Measurements from ENCODE around the gene TXNDC9.
"Not testable (repeated sequence)": the region's sequence is repeated elsewhere in the genome, so short reads cannot be mapped to it uniquely, and the experiment has no call there.

Gene TXNDC9

DNA sequence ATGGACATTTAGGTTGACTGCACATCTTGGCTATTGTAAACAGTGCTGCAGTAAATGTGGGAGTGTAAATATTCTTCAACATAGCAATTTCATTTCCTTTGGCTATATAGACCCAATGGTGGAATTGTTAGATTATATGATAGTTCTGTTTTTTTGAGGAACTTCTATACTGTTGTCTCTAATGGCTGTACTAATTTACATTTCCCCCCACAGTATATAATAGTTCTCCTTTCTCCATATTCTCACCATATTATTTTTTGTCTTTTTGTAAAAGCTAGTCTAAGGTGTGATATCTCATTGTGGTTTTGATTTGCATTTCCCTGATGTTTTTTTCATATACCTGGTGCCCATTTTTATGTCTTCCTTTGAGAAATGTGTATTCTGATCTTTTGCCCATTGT lies 14.1 kb upstream of the TXNDC9 start:
- H3K27me3 ChIP-seq (replicated peaks), result no peaks in the 10 kb centered on the region
- no peak overlapping the region for H3K27ac ChIP-seq
- in situ Hi-C loops (cut with HindIII; ENCODE audit: low pct_ligation_motif_present, low sequenced_read_pairs), result no loop called here
- no peak overlapping the region for H3K4me3 ChIP-seq (ENCODE audit: low read depth, low read length)
- TF ChIP-seq, protein P1, sequence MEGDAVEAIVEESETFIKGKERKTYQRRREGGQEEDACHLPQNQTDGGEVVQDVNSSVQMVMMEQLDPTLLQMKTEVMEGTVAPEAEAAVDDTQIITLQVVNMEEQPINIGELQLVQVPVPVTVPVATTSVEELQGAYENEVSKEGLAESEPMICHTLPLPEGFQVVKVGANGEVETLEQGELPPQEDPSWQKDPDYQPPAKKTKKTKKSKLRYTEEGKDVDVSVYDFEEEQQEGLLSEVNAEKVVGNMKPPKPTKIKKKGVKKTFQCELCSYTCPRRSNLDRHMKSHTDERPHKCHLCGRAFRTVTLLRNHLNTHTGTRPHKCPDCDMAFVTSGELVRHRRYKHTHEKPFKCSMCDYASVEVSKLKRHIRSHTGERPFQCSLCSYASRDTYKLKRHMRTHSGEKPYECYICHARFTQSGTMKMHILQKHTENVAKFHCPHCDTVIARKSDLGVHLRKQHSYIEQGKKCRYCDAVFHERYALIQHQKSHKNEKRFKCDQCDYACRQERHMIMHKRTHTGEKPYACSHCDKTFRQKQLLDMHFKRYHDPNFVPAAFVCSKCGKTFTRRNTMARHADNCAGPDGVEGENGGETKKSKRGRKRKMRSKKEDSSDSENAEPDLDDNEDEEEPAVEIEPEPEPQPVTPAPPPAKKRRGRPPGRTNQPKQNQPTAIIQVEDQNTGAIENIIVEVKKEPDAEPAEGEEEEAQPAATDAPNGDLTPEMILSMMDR (IDR thresholded peaks at IDR 0.05; ENCODE audit: low read depth, low read length, missing control alignments), result no peak
- no peaks in the 10 kb centered on the region for H3K36me3 ChIP-seq (replicated peaks)
- no peak for DNase-seq

DNA sequence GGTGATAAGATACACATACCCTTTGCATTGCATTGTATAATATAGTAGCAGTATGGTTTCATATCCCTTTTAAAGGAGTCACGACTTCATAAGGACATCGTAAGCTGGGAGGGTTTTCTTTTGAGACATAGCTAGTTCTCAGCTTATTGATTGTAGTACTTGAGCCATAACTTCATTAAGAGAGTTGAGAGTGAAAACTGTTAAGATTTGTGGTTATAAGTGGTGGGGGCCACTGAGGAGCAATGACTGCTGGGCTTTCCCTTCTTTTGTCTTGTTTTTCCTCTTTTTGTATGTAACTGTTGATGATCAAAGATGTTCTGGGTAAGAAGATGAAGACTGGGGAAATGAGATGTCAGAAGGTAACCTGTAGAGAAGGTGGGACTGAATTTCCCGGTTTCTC lies 12.0 kb upstream of the TXNDC9 start:
- H3K27ac ChIP-seq, result no peak overlapping the region
- H3K4me3 ChIP-seq (ENCODE audit: low read depth, low read length), result no peak overlapping the region
- H3K27me3 ChIP-seq (replicated peaks), result no peaks in the 10 kb centered on the region
- in situ Hi-C loops (cut with HindIII; ENCODE audit: low pct_ligation_motif_present, low sequenced_read_pairs), result no loop called here
- TF ChIP-seq, protein P1 (IDR thresholded peaks at IDR 0.05; ENCODE audit: low read depth, low read length, missing control alignments), result no peak
- no peaks in the 10 kb centered on the region for H3K36me3 ChIP-seq (replicated peaks)
- no peak for DNase-seq

DNA sequence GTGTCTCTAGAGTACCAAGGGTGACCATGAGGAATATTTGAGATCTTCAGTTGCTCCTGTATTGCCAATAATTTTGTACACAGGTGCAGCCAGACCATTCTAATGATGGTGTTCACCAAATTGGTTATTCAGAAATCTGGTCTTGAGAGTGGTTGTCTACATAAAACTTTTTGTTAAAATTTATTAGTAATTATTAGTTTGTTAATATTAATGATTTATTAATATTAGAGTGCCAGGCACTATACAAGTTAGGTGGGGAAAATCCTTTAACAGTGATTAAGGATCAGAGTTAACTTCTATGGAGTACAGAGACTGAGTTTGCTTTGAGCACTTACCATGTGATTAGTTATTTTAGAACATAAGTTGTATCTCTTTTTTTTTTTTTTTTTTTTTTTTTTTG lies 10.1 kb upstream of the TXNDC9 start:
- no peak for DNase-seq
- Histone ChIP-seq H3K36me3 (replicated peaks) (no peaks in the 10 kb centered on the region), H3K4me3 (ENCODE audit: low read depth, low read length) (no peak overlapping the region), H3K27me3 (replicated peaks) (no peaks in the 10 kb centered on the region), H3K27ac (no peak overlapping the region)
- TF ChIP-seq, protein P1 (IDR thresholded peaks at IDR 0.05; ENCODE audit: low read depth, low read length, missing control alignments), result no peak
- in situ Hi-C loops (cut with HindIII; ENCODE audit: low pct_ligation_motif_present, low sequenced_read_pairs), result no loop called here

DNA sequence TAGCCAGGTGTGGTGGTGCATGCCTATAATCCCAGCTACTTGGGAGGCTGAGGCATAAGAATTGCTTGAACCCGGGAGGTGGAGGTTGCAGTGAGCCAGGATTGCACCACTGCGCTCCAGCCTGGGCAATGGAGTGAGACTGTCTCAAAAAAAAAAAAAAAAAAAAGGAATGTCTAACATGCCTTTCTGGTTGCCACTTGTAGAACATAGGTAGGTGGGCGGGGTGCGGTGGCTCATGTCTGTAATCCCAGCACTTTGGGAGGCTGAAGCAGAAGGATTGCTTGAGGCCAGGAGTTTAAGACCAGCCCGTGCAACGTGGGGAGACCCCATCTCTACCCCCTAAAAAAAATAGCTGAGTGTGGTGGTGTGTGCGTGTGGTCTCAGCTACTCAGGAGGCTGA lies 9.3 kb upstream of the TXNDC9 start:
- H3K4me3 ChIP-seq (ENCODE audit: low read depth, low read length); H3K36me3 ChIP-seq (replicated peaks); in situ Hi-C loops (cut with HindIII; ENCODE audit: low pct_ligation_motif_present, low sequenced_read_pairs); H3K27me3 ChIP-seq (replicated peaks); H3K27ac ChIP-seq; DNase-seq: not testable (repeated sequence)

DNA sequence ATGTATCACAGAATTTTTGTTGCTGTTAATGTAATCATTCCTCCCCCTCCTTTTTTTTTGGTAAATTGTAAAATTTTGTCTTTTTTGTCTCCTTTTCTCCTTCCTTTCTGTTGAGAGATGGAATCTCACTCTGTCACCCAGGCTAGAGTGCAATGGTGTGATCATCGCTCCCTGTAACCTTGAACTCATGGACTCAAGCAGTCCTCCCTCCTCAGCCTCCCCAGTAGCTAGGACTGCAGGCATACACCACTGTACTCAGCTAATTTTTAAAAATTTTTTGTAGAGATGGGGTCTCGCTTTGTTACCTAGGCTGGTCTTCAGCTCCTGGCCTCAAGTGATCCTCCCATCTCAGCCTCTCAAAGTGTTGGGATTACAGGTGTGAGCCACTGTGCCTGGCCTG lies 6.4 kb upstream of the TXNDC9 start:
- DNase-seq, result no peak
- TF ChIP-seq, protein P1 (IDR thresholded peaks at IDR 0.05; ENCODE audit: low read depth, low read length, missing control alignments), result no peak
- in situ Hi-C loops (cut with HindIII; ENCODE audit: low pct_ligation_motif_present, low sequenced_read_pairs), result no loop called here
- Histone ChIP-seq H3K36me3 (replicated peaks) (no peaks in the 10 kb centered on the region), H3K4me3 (ENCODE audit: low read depth, low read length) (no peak overlapping the region), H3K27ac (no peak overlapping the region), H3K27me3 (replicated peaks) (no peaks in the 10 kb centered on the region)

DNA sequence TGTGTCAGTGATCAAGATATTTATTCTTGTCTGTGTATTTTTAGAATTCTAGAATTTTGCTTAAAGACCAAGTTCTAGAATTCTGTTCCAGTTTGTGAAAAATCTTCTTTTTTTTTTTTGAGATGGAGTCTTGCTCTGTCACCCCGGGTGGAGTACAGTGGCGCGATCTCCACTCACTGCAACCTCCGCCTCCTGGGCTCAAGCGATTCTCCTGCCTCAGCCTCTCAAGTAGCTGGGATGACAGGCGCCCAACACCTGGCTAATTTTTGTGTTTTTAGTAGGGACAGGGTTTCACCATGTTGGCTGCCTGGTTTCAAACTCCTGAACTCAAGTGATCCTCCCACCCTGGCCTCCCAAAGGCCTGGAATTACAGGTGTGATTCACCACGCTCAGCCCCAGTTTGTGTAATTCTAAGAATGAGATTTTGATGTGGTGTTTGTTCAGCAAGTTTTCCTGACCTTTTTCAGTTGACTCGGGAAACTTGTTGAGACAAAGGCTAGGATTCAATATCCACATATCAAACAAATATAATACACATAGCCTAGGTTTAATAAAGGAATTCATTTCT lies 4.6 kb upstream of the TXNDC9 start:
- H3K27me3 ChIP-seq (replicated peaks), result no peaks in the 10 kb centered on the region
- no peak overlapping the region for H3K4me3 ChIP-seq (ENCODE audit: low read depth, low read length)
- no peaks in the 10 kb centered on the region for H3K36me3 ChIP-seq (replicated peaks)
- in situ Hi-C loops (cut with HindIII; ENCODE audit: low pct_ligation_motif_present, low sequenced_read_pairs), result no loop called here
- DNase-seq, result no peak
- H3K27ac ChIP-seq, result no peak overlapping the region
- TF ChIP-seq, protein P1 (IDR thresholded peaks at IDR 0.05; ENCODE audit: low read depth, low read length, missing control alignments), result no peak

All from brain microvascular endothelial cell (primary cell).